Skeletal muscle satellite cell (primary cell): ENCODE results near the gene MRPL11.

ENCODE experiments used
- H3K27me3 ChIP-seq: 2 replicates; pipeline ENCODE4 v1.7.0; 2013; ENCODE audit warnings: low read length; ENCODE audit not compliant: control insufficient read depth, insufficient read depth
- H3K36me3 ChIP-seq: 2 replicates; pipeline ENCODE4 v1.7.0; 2013; ENCODE audit warnings: mild to moderate bottlenecking, control low read depth, low read length; ENCODE audit not compliant: insufficient read depth
- H3K4me1 ChIP-seq: 2 replicates; pipeline ENCODE4 v1.7.0; 2013; ENCODE audit warnings: low read length; ENCODE audit not compliant: control insufficient read depth, insufficient read depth
- H3K4me2 ChIP-seq: 2 replicates; pipeline ENCODE4 v1.7.0; 2013; ENCODE audit warnings: mild to moderate bottlenecking, low read length
- H3K4me3 ChIP-seq: 2 replicates; pipeline ENCODE4 v1.7.0; 2013; ENCODE audit warnings: low read length
- H3K9ac ChIP-seq: 2 replicates; pipeline ENCODE4 v1.7.0; 2013; ENCODE audit warnings: mild to moderate bottlenecking, low read depth, low read length, moderate library complexity
- H3K9me3 ChIP-seq: replicated peaks from 2 replicates; pipeline ENCODE4 v1.7.0; 2013; ENCODE audit warnings: mild to moderate bottlenecking, control low read depth, low read length

The MRPL11 gene

GRCh38 chr11:66473608-66474515 lies 35.2 kb upstream of the MRPL11 start:
- peaks cover 3% of the 10 kb centered on the region for H3K36me3 ChIP-seq
- no peak overlapping the region for H3K9ac ChIP-seq
- no peak overlapping the region for H3K4me2 ChIP-seq
- H3K4me1 ChIP-seq = peaks cover 3% of the 10 kb centered on the region
- no peak overlapping the region for H3K4me3 ChIP-seq
- H3K9me3 ChIP-seq = no peaks in the 10 kb centered on the region
- H3K27me3 ChIP-seq = no peaks in the 10 kb centered on the region

GRCh38 chr11:66473167-66473566 lies 34.5 kb upstream of the MRPL11 start:
- Histone ChIP-seq H3K36me3 (peaks cover 3% of the 10 kb centered on the region), H3K9ac (no peak overlapping the region), H3K4me2 (no peak overlapping the region), H3K27me3 (no peaks in the 10 kb centered on the region), H3K4me1 (no peaks in the 10 kb centered on the region), H3K4me3 (no peak overlapping the region), H3K9me3 (no peaks in the 10 kb centered on the region)

- Histone ChIP-seq H3K4me3 (no peak overlapping the region), H3K27me3 (no peaks in the 10 kb centered on the region), H3K9me3 (no peaks in the 10 kb centered on the region), H3K9ac (no peak overlapping the region), H3K36me3 (peaks cover 3% of the 10 kb centered on the region), H3K4me2 (no peak overlapping the region), H3K4me1 (peaks cover 6% of the 10 kb centered on the region)
Measured at GRCh38 chr11:66472054-66472453, 33.4 kb upstream of the MRPL11 start.

- H3K27me3 ChIP-seq = no peaks in the 10 kb centered on the region
- H3K4me1 ChIP-seq = peaks cover 6% of the 10 kb centered on the region
- H3K4me3 ChIP-seq = no peak overlapping the region
- H3K4me2 ChIP-seq = no peak overlapping the region
- peaks cover 3% of the 10 kb centered on the region for H3K36me3 ChIP-seq
- H3K9ac ChIP-seq = no peak overlapping the region
- H3K9me3 ChIP-seq = no peaks in the 10 kb centered on the region
Measured at GRCh38 chr11:66471142-66471541, 32.5 kb upstream of the MRPL11 start.

GRCh38 chr11:66470015-66470414 lies 31.4 kb upstream of the MRPL11 start:
- peaks cover 3% of the 10 kb centered on the region for H3K36me3 ChIP-seq
- H3K9ac ChIP-seq = no peak overlapping the region
- no peak overlapping the region for H3K4me3 ChIP-seq

GRCh38 chr11:66469441-66469840 lies 30.8 kb upstream of the MRPL11 start:
- Histone ChIP-seq H3K27me3 (peaks cover 7% of the 10 kb centered on the region), H3K9me3 (no peaks in the 10 kb centered on the region), H3K4me2 (no peak overlapping the region), H3K4me3 (no peak overlapping the region), H3K9ac (no peak overlapping the region), H3K36me3 (peaks cover 3% of the 10 kb centered on the region), H3K4me1 (peaks cover 6% of the 10 kb centered on the region)

More at GRCh38 chr11:66470015-66470414, 31.4 kb upstream of the MRPL11 start:
- H3K4me1 ChIP-seq = peaks cover 6% of the 10 kb centered on the region
- peaks cover 3% of the 10 kb centered on the region for H3K27me3 ChIP-seq
- H3K9me3 ChIP-seq = no peaks in the 10 kb centered on the region
- H3K4me2 ChIP-seq = no peak overlapping the region

GRCh38 chr11:66468691-66469090 lies 30.0 kb upstream of the MRPL11 start:
- H3K27me3 ChIP-seq = peaks cover 7% of the 10 kb centered on the region
- no peaks in the 10 kb centered on the region for H3K9me3 ChIP-seq
- H3K4me3 ChIP-seq = no peak overlapping the region
- no peak overlapping the region for H3K4me2 ChIP-seq
- no peak overlapping the region for H3K9ac ChIP-seq
- no peaks in the 10 kb centered on the region for H3K36me3 ChIP-seq
- H3K4me1 ChIP-seq = peaks cover 6% of the 10 kb centered on the region

GRCh38 chr11:66467756-66468155 lies 29.1 kb upstream of the MRPL11 start:
- Histone ChIP-seq H3K27me3 (peaks cover 7% of the 10 kb centered on the region), H3K4me2 (peak overlapping the region; percentile 92), H3K9me3 (no peaks in the 10 kb centered on the region), H3K4me3 (peak overlapping the region; percentile 77), H3K4me1 (peaks cover 6% of the 10 kb centered on the region), H3K36me3 (no peaks in the 10 kb centered on the region), H3K9ac (peak overlapping the region; percentile 67)

GRCh38 chr11:66467034-66467659 lies 28.5 kb upstream of the MRPL11 start:
- Histone ChIP-seq H3K36me3 (no peaks in the 10 kb centered on the region), H3K4me2 (peak overlapping the region; percentile 92), H3K27me3 (peaks cover 7% of the 10 kb centered on the region), H3K4me3 (peak overlapping the region; percentile 77), H3K9me3 (no peaks in the 10 kb centered on the region), H3K4me1 (peaks cover 6% of the 10 kb centered on the region), H3K9ac (peak overlapping the region; percentile 67)

GRCh38 chr11:66466225-66467033 lies 27.8 kb upstream of the MRPL11 start, which contains the start of gene PELI3:
PELI3 (plus strand) TSS chr11:66466905; CDS start chr11:66468129, 1,224 bp downstream.
- Histone ChIP-seq H3K27me3 (peaks cover 7% of the 10 kb centered on the region), H3K36me3 (no peaks in the 10 kb centered on the region), H3K4me1 (peaks cover 6% of the 10 kb centered on the region)

More at GRCh38 chr11:66466225-66467033, 27.8 kb upstream of the MRPL11 start, which contains the start of gene PELI3:
- Histone ChIP-seq H3K9me3 (no peaks in the 10 kb centered on the region), H3K4me2 (peak within 1 kb of the TSS; percentile 92), H3K9ac (peak within 1 kb of the TSS; percentile 82), H3K4me3 (peak within 1 kb of the TSS; percentile 77)
